Measurements from ENCODE around the gene SLC5A11.
"Not testable (repeated sequence)": the region's sequence is repeated elsewhere in the genome, so short reads cannot be mapped to it uniquely, and the experiment has no call there.

The SLC5A11 gene

DNA sequence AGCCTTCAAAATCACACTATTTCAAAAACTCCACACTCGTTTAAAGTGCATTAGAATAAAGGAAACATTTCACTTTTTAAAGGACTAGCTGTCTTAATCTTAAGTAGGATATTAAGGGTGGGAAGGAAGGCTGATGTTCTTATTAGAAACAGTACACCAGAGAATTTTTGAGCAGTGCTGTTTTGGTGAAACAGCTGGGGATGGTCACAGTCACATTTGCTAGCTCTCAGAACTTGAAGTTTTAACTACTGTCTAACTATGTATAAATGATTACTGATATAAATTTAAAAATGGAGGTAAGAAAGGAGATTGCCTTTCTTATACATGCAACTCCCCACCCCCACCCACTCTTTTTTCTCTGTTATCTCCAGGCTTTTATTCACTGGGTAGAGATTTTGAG is 38.5 kb upstream of the SLC5A11 start:
- Histone ChIP-seq H3K4ac (ENCODE audit: low read depth, low read length) (no peak overlapping the region), H3K27ac (ENCODE audit: low read depth, low read length) (no peak overlapping the region), H3K79me2 (ENCODE audit: control insufficient read depth, insufficient read depth, low read length, poor library complexity) (no peaks in the 10 kb centered on the region), H2BK5ac (ENCODE audit: low read depth, low read length, poor library complexity) (no peak overlapping the region), H3K4me2 (ENCODE audit: low read length) (no peak overlapping the region), H4K8ac (ENCODE audit: low read depth, low read length) (no peak overlapping the region), H2BK120ac (ENCODE audit: insufficient read depth, low read length, poor library complexity) (no peak overlapping the region), H2AK5ac (ENCODE audit: low read length) (no peak overlapping the region), H4K12ac (ENCODE audit: low read depth, low read length) (no peak overlapping the region), H4K91ac (ENCODE audit: low read depth, low read length) (no peak overlapping the region), H3K4me3 (ENCODE audit: low read depth, low read length) (no peak overlapping the region), H3K9me3 (ENCODE audit: insufficient read depth, low read depth, low read length) (no peaks in the 10 kb centered on the region), H3K4me1 (ENCODE audit: control insufficient read depth in 1 of 2, insufficient read depth in 2 of 2, low read length in 2 of 2) (no peaks in the 10 kb centered on the region), H3K18ac (ENCODE audit: low read length) (no peak overlapping the region), H3K23ac (ENCODE audit: low read length) (no peak overlapping the region), H2BK12ac (ENCODE audit: low read length) (no peak overlapping the region), H3K79me1 (ENCODE audit: low read length) (no peaks in the 10 kb centered on the region), H2AFZ (ENCODE audit: insufficient read depth, low read length, poor library complexity) (no peak overlapping the region), H3K36me3 (ENCODE audit: control insufficient read depth in 1 of 2, insufficient read depth in 2 of 2, low read length in 2 of 2) (peaks cover 29 to 56% of the 10 kb centered on the region in 2 experiments), H3K27me3 (ENCODE audit: insufficient read depth, low read length) (no peaks in the 10 kb centered on the region), H3K14ac (ENCODE audit: low read length) (no peak overlapping the region), H3K9ac (ENCODE audit: low read length) (no peak overlapping the region)
- no CpG with 5 or more reads among the region's 1 CpG for WGBS (ENCODE audit: extremely low coverage, insufficient coverage, insufficient read length)
- DNase-seq = no peak

DNA sequence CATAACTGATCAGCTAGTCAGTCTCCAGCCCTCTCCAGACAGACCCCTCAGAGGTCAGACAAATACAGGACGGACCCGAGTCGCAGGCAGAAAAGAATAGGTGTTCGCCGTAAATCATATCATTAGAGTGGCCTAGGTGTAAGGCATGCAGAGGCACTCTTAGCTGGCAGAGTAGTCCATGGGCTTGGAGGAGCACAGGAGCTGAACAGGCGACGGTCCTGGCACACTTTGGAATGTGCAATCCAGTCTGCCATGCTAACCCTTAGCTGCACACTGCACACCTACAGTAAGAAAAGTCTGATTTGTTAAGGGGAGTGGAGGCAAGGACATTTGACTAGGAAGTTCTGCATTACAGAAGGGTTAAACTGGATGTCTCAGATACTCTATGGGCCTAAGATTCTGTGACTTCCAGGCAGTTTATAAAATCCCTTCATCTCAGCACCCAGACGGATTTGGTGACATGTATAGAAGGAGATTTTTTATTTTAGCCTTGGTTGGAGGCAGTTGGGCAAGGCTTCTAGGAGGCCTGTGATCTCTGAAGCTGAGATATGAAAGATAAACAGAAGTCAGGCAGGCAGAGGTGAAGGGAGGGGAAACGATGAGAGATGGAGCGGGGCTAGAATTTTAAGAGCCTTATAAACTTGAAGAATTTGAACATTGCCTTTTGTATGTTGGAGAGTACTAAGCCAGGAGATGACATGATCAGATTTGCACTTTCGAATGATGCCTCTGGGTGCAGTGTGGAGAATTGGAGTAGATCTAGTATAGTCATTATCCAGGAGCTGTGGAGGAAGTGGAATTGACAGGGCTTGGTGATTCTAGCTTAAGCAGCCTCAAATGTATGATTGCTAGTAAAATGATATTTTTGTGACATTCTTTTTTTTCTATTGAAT is 34.6 kb upstream of the SLC5A11 start:
- no peak overlapping the region for H3K27ac ChIP-seq (ENCODE audit: low read depth, low read length)
- no peak overlapping the region for H2BK12ac ChIP-seq (ENCODE audit: low read length)
- no peak overlapping the region for H2BK120ac ChIP-seq (ENCODE audit: insufficient read depth, low read length, poor library complexity)
- H3K4me1 ChIP-seq (ENCODE audit: control insufficient read depth in 1 of 2, insufficient read depth in 2 of 2, low read length in 2 of 2) = no peaks in the 10 kb centered on the region
- H2AFZ ChIP-seq (ENCODE audit: insufficient read depth, low read length, poor library complexity) = no peak overlapping the region
- H3K27me3 ChIP-seq (ENCODE audit: insufficient read depth, low read length) = no peaks in the 10 kb centered on the region
- H3K4me2 ChIP-seq (ENCODE audit: low read length) = no peak overlapping the region
- H4K12ac ChIP-seq (ENCODE audit: low read depth, low read length) = no peak overlapping the region
- H3K79me2 ChIP-seq (ENCODE audit: control insufficient read depth, insufficient read depth, low read length, poor library complexity) = no peaks in the 10 kb centered on the region
- H2BK5ac ChIP-seq (ENCODE audit: low read depth, low read length, poor library complexity) = no peak overlapping the region
- no peak overlapping the region for H3K9ac ChIP-seq (ENCODE audit: low read length)
- no peak overlapping the region for H4K91ac ChIP-seq (ENCODE audit: low read depth, low read length)
- no peak for DNase-seq
- no peak overlapping the region for H3K23ac ChIP-seq (ENCODE audit: low read length)
- no peak overlapping the region for H3K14ac ChIP-seq (ENCODE audit: low read length)
- H4K8ac ChIP-seq (ENCODE audit: low read depth, low read length) = no peak overlapping the region
- H2AK5ac ChIP-seq (ENCODE audit: low read length) = no peak overlapping the region
- no peak overlapping the region for H3K4me3 ChIP-seq (ENCODE audit: low read depth, low read length)
- no peaks in the 10 kb centered on the region for H3K9me3 ChIP-seq (ENCODE audit: insufficient read depth, low read depth, low read length)
- WGBS (ENCODE audit: extremely low coverage, insufficient coverage, insufficient read length) = no CpG with 5 or more reads among the region's 11 CpGs
- no peak overlapping the region for H3K18ac ChIP-seq (ENCODE audit: low read length)
- no peak overlapping the region for H3K4ac ChIP-seq (ENCODE audit: low read depth, low read length)
- no peaks in the 10 kb centered on the region for H3K79me1 ChIP-seq (ENCODE audit: low read length)
- H3K36me3 ChIP-seq (ENCODE audit: control insufficient read depth in 1 of 2, insufficient read depth in 2 of 2, low read length in 2 of 2) = peaks cover 32 to 55% of the 10 kb centered on the region in 2 experiments

DNA sequence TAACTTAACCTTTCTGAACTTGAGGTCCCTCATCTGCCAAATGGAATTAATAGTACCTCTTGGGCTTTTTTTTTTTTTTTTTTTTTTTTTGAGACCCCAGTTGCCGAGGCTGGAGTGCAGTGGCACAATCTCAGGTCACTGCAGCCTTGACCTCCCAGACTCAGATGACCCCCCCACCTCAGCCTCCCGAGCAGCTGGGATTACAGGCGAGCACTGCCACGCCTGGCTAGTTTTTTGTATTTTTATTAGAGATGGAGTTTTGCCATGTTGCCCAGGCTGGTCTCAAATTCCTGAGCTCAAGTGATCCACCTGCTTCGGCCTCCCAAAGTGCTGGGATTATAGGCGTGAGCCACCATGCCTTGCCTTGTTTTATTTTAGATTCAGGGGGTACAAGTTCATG is 33.0 kb upstream of the SLC5A11 start:
- not testable (repeated sequence) for H2BK5ac ChIP-seq (ENCODE audit: low read depth, low read length, poor library complexity); H2AFZ ChIP-seq (ENCODE audit: insufficient read depth, low read length, poor library complexity); H3K79me2 ChIP-seq (ENCODE audit: control insufficient read depth, insufficient read depth, low read length, poor library complexity); H3K79me1 ChIP-seq (ENCODE audit: low read length); H3K27ac ChIP-seq (ENCODE audit: low read depth, low read length); DNase-seq; H4K91ac ChIP-seq (ENCODE audit: low read depth, low read length); H3K18ac ChIP-seq (ENCODE audit: low read length); H2AK5ac ChIP-seq (ENCODE audit: low read length); H3K14ac ChIP-seq (ENCODE audit: low read length); H2BK120ac ChIP-seq (ENCODE audit: insufficient read depth, low read length, poor library complexity); H3K23ac ChIP-seq (ENCODE audit: low read length); H3K9me3 ChIP-seq (ENCODE audit: insufficient read depth, low read depth, low read length); H4K8ac ChIP-seq (ENCODE audit: low read depth, low read length); H3K4ac ChIP-seq (ENCODE audit: low read depth, low read length); H3K4me1 ChIP-seq (ENCODE audit: control insufficient read depth in 1 of 2, insufficient read depth in 2 of 2, low read length in 2 of 2); H3K4me2 ChIP-seq (ENCODE audit: low read length); H3K9ac ChIP-seq (ENCODE audit: low read length); H4K12ac ChIP-seq (ENCODE audit: low read depth, low read length); H2BK12ac ChIP-seq (ENCODE audit: low read length); H3K4me3 ChIP-seq (ENCODE audit: low read depth, low read length); H3K27me3 ChIP-seq (ENCODE audit: insufficient read depth, low read length)
- peaks cover 27 to 51% of the 10 kb centered on the region in 2 experiments for H3K36me3 ChIP-seq (ENCODE audit: control insufficient read depth in 1 of 2, insufficient read depth in 2 of 2, low read length in 2 of 2)
- WGBS (ENCODE audit: extremely low coverage, insufficient coverage, insufficient read length) = no CpG with 5 or more reads among the region's 6 CpGs

DNA sequence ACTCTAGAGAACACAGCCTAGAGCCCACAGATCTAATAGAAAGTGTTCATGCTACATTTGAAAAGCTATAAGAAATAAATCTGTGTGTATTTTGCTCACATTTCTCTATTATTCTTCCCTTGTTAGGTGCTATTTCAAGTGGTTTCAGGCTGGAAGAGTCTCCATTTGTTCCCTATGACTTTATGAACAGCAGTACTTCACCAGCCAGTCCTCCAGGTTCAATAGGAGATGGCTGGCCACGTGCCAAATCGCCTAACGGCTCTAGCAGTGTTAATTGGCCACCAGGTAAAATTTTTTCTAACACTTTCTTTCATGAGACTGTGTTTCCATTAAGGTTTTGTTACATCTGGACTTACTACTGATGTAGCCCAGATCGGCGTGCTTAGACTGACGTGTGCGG is 30.7 kb upstream of the SLC5A11 start:
- no peak for DNase-seq
- H3K27ac ChIP-seq (ENCODE audit: low read depth, low read length) = no peak overlapping the region
- H3K4me2 ChIP-seq (ENCODE audit: low read length) = no peak overlapping the region
- no peaks in the 10 kb centered on the region for H3K4me1 ChIP-seq (ENCODE audit: control insufficient read depth in 1 of 2, insufficient read depth in 2 of 2, low read length in 2 of 2)
- no CpG with 5 or more reads among the region's 7 CpGs for WGBS (ENCODE audit: extremely low coverage, insufficient coverage, insufficient read length)
- no peak overlapping the region for H3K18ac ChIP-seq (ENCODE audit: low read length)
- no peak overlapping the region for H4K8ac ChIP-seq (ENCODE audit: low read depth, low read length)
- no peaks in the 10 kb centered on the region for H3K79me1 ChIP-seq (ENCODE audit: low read length)
- H3K23ac ChIP-seq (ENCODE audit: low read length) = no peak overlapping the region
- H4K91ac ChIP-seq (ENCODE audit: low read depth, low read length) = no peak overlapping the region
- H3K9ac ChIP-seq (ENCODE audit: low read length) = no peak overlapping the region
- H2BK120ac ChIP-seq (ENCODE audit: insufficient read depth, low read length, poor library complexity) = no peak overlapping the region
- H3K4me3 ChIP-seq (ENCODE audit: low read depth, low read length) = no peak overlapping the region
- H3K9me3 ChIP-seq (ENCODE audit: insufficient read depth, low read depth, low read length) = no peaks in the 10 kb centered on the region
- no peak overlapping the region for H4K12ac ChIP-seq (ENCODE audit: low read depth, low read length)
- H2AFZ ChIP-seq (ENCODE audit: insufficient read depth, low read length, poor library complexity) = no peak overlapping the region
- no peak overlapping the region for H3K4ac ChIP-seq (ENCODE audit: low read depth, low read length)
- H3K27me3 ChIP-seq (ENCODE audit: insufficient read depth, low read length) = no peaks in the 10 kb centered on the region
- H3K14ac ChIP-seq (ENCODE audit: low read length) = no peak overlapping the region
- H3K79me2 ChIP-seq (ENCODE audit: control insufficient read depth, insufficient read depth, low read length, poor library complexity) = no peaks in the 10 kb centered on the region
- peaks cover 28 to 59% of the 10 kb centered on the region in 2 experiments for H3K36me3 ChIP-seq (ENCODE audit: control insufficient read depth in 1 of 2, insufficient read depth in 2 of 2, low read length in 2 of 2)
- H2AK5ac ChIP-seq (ENCODE audit: low read length) = no peak overlapping the region
- H2BK5ac ChIP-seq (ENCODE audit: low read depth, low read length, poor library complexity) = no peak overlapping the region
- H2BK12ac ChIP-seq (ENCODE audit: low read length) = no peak overlapping the region
